ENCODE measurements around the gene FAM83E. TPM values are rescaled to one million over a fixed set of nuclear protein-coding genes. Genes with fewer than 3 reads are reported as not detected.

Gene FAM83E
- total RNA-seq, 1 experiment from 2014 or later: 8.8 TPM

DNA sequence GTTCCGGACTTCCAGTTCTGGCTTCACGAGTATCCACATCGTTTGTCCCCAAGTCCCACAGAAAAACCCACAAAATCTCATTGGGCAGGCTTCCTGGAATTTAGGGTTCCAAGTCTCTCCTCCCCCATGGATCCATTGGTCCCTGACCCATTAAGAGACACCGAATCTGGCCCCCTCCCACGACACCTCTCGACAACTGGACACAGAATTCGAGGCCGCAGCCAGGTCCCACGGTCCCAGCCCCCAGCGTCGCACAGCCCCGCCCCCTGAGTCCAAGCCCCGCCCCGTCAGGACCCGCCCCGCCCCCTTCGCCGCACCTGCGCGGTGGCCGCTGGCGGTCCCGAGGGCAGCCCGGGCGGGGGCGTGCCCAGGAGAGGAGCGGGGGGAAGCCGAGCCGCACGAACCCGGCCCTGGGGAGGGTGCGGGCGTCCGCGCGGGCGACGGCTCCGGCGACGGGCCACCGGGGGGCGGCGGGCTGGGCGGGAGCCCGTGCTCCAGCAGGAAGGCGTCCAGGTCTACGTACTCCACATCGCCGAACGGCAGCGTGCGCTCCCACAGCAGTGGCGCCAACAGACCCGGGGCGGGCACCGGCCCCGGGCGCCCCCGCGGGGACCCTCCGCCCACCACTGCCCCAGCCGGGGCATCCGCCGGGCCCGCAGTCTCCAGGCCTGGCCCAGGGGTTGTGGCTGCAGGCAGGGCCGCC, 20.5 kb upstream of the FAM83E start:
- Mint-ChIP-seq H3K4me1 (peaks cover 51% of the 10 kb centered on the region), H3K9me3 (no peaks in the 10 kb centered on the region), H3K36me3 (peaks cover 7% of the 10 kb centered on the region; the same call in 1 of the 2 replicates), H3K27me3 (ENCODE audit: low read depth) (peaks cover 12% of the 10 kb centered on the region), H3K4me3 (peak overlapping the region; percentile 81), H3K27ac (peak overlapping the region; percentile 95)
- ChIA-PET CTCF (interaction anchor here (1.5 kb wide), 1 partner anchor 39 kb away, joined by 4 read pairs; no protein-coding TSS in a partner anchor), POLR2A (no interaction called here)
- ATAC-seq (peak; percentile 5), DNase-seq (ENCODE audit: low spot score) (peak; percentile 73)
- TF ChIP-seq ATF1 (CRISPR knock-in tag; IDR thresholded peaks at IDR 0.05) (no peak), PRRX2 (CRISPR knock-in tag; IDR thresholded peaks at IDR 0.05) (no peak), SP1 (CRISPR knock-in tag; conservative IDR thresholded peaks at IDR 0.05) (peak; percentile 83), ZNF532 (CRISPR knock-in tag; IDR thresholded peaks at IDR 0.05; ENCODE audit: borderline replicate concordance) (no peak), SMAD3 (CRISPR knock-in tag; IDR thresholded peaks at IDR 0.05; ENCODE audit: borderline replicate concordance) (no peak), ATF6 (CRISPR knock-in tag; IDR thresholded peaks at IDR 0.05) (no peak), CBFB (CRISPR knock-in tag; IDR thresholded peaks at IDR 0.05; ENCODE audit: low read depth) (no peak), ETV6 (CRISPR knock-in tag; IDR thresholded peaks at IDR 0.05) (no peak)
- TF ChIP-seq, protein P1, sequence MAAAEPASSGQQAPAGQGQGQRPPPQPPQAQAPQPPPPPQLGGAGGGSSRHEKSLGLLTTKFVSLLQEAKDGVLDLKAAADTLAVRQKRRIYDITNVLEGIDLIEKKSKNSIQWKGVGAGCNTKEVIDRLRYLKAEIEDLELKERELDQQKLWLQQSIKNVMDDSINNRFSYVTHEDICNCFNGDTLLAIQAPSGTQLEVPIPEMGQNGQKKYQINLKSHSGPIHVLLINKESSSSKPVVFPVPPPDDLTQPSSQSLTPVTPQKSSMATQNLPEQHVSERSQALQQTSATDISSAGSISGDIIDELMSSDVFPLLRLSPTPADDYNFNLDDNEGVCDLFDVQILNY (CRISPR knock-in tag; IDR thresholded peaks at IDR 0.05): peak; percentile 43; the same call in 1 of the 2 replicates

- peak overlapping the region; percentile 63 for H3K4me3 Mint-ChIP-seq
- H3K27ac Mint-ChIP-seq: peak overlapping the region; percentile 95
- peaks cover 8% of the 10 kb centered on the region for H3K27me3 Mint-ChIP-seq (ENCODE audit: low read depth)
- ChIA-PET CTCF (interaction anchor here (0.6 to 2.3 kb wide), 6 partner anchors 11 to 208 kb away, joined by 3 to 8 read pairs (median 4); partner anchors contain the start of gene CA11), POLR2A (interaction anchor here (0.7 to 1.1 kb wide), 4 partner anchors 10 to 19 kb away, joined by 3 to 8 read pairs (median 4); partner anchors contain the start of genes CA11, RPL18 and SPHK2)
- ATAC-seq (peak; percentile 4), DNase-seq (ENCODE audit: low spot score) (peak; percentile 98)
- H3K4me1 Mint-ChIP-seq: peaks cover 46% of the 10 kb centered on the region
- H3K36me3 Mint-ChIP-seq: peaks cover 5% of the 10 kb centered on the region; the same call in 1 of the 2 replicates
- no peaks in the 10 kb centered on the region for H3K9me3 Mint-ChIP-seq
- TF ChIP-seq TEAD4 (CRISPR knock-in tag; IDR thresholded peaks at IDR 0.05): peak; percentile 88
- peak; percentile 97 for TF ChIP-seq USF2 (CRISPR knock-in tag; IDR thresholded peaks at IDR 0.05)
- TF ChIP-seq ZNF263 (CRISPR knock-in tag; IDR thresholded peaks at IDR 0.05; ENCODE audit: low read depth): peak; percentile 100
- TF ChIP-seq JAZF1 (CRISPR knock-in tag; IDR thresholded peaks at IDR 0.05): no peak
- TF ChIP-seq E2F4 (CRISPR knock-in tag; IDR thresholded peaks at IDR 0.05; ENCODE audit: borderline replicate concordance, low read depth): no peak
- TF ChIP-seq CREB1 (CRISPR knock-in tag; IDR thresholded peaks at IDR 0.05): no peak
- TF ChIP-seq, protein P2, sequence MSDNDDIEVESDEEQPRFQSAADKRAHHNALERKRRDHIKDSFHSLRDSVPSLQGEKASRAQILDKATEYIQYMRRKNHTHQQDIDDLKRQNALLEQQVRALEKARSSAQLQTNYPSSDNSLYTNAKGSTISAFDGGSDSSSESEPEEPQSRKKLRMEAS (CRISPR knock-in tag; IDR thresholded peaks at IDR 0.05): peak; percentile 82
- TF ChIP-seq ARID4B (CRISPR knock-in tag; IDR thresholded peaks at IDR 0.05; ENCODE audit: borderline replicate concordance): 0 out of 2 replicates have a peak, but pooled peaks have one; percentile 28
- no peak for TF ChIP-seq CBFB (CRISPR knock-in tag; IDR thresholded peaks at IDR 0.05; ENCODE audit: low read depth)
Observed at GRCh38 chr19:48634424-48635262, 19.8 kb upstream of the FAM83E start.
